Kidney tubule cell (primary cell): Measurements from ENCODE around the gene NR1H2.
A peak's percentile ranks its signal among the peaks of the same experiment; 100 is the strongest.

ENCODE experiments used
- DNase-seq: peaks from one replicate; pipeline ENCODE4 v3.0.0-alpha.2; 2018; ENCODE audit warnings: low spot score

NR1H2 gene

DNA sequence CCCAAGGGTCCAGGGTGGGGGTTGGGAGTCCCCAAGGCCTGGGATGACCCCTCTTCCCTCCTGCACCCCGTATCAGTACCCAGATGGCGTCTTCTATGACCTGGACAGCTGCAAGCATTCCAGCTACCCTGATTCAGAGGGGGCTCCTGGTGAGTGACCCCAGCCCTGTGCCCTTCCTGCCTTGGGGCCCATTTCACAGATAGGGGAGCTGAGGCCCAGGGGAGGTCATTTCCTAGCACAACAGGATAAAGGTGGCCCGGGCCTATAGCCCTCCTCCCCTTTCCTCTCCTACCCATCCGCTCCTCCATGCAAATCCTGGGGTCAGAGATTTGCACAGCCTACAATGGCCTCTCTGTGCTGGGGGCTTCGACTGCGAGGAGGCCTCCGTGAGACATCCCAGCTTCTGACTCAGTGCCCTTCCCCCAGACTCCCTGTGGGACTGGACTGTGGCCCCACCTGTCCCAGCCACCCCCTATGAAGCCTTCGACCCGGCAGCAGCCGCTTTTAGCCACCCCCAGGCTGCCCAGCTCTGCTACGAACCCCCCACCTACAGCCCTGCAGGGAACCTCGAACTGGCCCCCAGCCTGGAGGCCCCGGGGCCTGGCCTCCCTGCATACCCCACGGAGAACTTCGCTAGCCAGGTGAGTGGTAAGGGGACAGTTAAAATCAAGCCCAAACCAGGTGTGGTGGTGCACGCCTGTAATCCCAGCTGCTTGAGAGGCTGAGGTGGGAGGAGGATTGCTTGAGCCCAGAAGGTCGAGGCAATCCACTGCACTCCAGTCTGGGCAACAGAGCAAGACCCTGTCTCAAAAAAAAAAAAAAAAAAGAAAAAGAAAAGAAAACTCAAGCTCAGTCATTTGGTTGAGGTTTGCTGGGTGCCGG lies 46.4 kb downstream of the NR1H2 start:
- DNase-seq: no peak

- DNase-seq: no peak
Measured at GRCh38 chr19:50423279-50424113, 47.2 kb downstream of the NR1H2 start.

DNA sequence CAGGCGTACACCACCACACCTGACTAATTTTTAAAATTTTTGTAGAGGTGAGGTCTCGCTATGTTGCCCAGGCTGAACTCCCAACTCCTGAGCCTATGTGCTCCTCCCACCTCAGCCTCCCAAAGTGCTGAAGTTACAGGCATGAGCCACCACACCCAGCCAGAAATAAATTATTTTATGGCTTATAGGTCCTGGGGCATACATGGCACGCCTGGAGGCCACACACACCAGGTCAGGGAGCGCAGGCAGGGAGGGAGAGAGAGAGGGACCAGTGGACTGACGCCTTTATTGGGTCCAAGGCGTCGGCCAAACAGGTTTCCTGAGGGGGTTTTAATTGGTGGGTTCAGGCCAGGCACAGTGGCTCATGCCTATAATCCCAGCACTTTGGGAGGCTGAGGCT lies 49.3 kb downstream of the NR1H2 start:
- DNase-seq: no peak

DNA sequence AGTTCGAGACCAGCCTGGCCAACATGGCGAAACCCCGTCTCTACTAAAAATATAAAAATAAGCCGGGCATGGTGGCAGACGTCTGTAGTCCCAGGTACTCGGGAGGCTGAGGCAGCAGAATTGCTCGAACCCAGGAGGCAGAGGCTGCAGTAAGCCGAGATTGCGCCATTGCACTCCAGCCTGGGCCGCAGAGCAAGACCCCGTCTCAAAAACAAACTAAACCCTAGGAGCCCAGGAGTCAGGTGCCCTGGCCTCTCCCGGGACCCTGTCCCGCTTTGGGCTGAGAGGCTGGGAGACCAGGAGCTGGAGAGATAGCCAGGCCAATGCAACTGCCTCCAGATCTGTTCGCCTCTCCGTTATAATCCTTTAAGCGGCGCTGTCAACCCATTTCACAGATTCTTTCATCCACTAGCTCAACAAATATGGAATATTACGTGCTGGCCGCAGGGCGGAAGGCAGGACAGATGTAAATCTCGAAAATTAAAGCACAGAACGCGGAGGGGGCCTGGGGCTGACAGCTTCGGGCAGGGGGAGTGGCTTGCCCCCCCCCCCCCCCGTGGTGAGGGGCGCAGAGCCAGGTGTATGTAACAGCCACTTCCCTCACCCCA lies 51.2 kb downstream of the NR1H2 start:
- no peak for DNase-seq

DNA sequence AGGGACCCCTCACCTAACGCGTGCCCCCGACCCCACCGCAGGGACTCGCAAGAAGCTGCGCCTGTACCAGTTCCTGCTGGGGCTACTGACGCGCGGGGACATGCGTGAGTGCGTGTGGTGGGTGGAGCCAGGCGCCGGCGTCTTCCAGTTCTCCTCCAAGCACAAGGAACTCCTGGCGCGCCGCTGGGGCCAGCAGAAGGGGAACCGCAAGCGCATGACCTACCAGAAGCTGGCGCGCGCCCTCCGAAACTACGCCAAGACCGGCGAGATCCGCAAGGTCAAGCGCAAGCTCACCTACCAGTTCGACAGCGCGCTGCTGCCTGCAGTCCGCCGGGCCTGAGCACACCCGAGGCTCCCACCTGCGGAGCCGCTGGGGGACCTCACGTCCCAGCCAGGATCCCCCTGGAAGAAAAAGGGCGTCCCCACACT lies 51.8 kb downstream of the NR1H2 start:
- peak; percentile 78 for DNase-seq

DNA sequence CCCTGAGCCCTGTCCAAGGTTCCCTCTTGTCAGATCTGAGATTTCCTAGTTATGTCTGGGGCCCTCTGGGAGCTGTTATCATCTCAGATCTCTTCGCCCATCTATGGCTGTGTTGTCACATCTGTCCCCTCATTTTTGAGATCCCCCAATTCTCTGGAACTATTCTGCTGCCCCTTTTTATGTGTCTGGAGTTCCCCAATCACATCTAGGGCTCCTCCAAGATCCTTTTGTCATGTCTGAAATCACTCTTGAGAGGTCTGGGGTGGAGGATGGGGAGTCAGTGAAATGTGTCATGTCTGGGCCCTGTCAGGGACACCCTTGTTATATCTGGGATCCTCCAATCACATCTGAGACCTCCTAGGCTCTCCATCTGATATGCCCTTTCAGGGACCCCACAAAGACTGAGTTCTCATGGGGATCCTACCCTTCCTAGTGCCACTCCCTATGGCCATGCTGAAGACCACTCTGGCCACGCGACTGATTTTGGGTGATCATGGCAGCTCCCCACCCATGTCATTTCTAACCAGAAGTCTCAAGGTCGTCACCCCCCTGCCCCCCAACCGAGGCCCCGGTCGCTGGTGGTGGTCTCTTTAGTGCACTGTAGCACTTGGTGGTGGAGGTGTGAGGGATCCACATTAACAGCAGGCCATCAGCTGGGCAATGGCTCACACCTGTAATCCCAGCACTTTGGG lies 52.7 kb downstream of the NR1H2 start:
- DNase-seq: no peak

DNA sequence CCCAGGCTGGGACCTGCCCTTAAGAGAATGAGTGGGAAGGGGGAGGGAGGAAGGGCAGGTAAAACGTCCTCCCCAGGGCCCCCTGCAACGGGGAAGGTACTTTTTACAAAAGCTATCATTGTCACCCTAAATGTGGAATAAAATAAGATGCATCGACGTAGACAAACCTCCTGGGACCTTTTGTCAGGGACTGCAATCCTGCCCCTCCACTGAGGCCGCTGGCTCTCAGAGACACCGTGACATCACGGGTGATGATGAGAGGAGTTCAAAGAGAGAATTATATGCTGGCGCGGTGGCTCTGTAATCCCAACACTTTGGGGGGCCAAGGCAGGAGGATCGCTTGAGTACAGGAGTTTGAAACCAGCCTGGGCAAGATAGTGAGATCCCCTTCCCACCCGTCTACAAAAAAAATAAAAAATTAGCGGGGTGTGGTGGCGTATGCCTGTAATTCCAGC lies 54.7 kb downstream of the NR1H2 start:
- no peak for DNase-seq

DNA sequence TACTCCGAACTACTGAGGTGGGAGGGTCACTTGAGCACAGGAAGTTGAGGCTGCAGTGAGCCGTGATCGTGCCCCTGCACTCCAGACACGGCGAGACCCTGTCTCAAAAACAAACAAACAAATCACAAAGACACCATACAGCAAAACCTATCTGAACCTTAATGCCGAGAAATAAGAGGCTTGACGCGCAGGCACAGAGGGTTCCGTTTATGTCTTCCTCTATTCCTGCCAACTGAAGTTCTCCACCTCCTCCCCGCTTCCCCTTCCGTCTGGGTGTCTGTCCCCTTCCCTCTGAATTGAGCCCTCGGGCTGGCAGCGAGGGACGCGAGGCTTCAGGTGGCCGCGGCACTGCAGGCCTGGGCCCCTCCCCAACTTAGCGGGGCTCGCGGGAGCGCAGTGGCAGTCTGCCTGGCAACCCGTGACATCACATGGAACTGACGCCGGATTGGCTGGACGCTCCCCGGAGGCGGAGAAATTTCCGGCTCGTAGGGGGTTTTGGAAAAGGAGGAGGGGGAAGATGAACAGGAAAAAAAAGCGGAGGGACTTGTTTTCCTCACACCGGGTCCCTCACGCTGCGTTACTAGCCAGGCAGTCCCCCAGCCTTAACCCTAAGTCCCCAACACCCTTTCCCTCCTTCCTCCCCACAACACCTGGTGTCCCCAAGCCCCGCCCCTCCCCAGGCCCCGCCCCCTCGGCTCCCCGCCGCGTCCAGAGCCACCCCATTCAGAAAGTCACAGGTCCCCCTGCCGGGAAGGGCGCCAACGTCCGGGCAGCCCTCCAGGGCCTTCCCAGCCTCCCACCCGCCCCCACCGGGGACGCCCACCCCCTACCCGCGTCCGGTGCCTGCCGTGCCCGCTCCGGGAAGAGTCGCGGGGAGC lies 55.3 kb downstream of the NR1H2 start:
- DNase-seq: peak; percentile 75

DNA sequence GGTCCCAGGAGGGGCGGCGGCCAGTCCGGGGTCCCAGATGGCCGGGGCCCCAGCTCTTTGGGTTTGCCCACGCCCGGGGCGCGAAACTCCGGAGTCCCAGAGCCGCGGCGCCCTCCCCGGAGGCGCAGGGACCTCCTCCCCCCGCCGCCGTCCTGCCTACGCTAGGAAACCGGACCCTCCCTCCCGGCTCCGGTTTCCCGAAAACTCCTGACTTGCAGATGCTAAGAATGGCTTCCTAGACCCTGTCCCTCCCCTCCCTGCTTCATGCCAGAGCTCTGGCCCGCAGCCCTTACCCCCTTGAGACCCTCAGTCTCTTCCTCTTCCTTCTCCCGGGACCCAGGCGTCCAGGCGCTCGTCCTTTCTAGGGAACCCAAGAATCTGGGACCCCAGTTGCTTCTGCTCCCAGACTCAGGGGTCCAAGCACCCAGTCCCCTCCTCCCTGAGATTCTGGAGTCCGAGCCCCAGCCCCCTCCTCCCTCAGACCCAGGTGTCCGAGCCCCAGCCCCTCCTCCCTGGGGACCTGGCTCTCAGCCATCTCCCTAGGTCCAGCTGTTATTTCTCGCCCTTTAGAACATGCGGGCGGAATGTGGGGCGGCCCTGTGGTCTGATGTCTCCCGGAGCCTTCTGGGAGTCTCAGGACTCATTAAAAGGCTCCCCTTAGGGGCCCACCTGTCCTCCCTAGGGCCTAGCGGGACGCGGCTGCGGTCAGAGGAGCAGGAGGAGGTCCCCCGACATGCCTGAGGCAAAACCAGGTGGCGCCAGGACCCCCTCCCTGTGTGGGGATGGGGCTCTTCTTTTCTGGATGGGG lies 56.2 kb downstream of the NR1H2 start, which contains the start of gene MYBPC2:
TSS of gene MYBPC2 (plus strand) at position 672 of the 808 bp plus-strand sequence. CDS start at position 734, 62 bp downstream.
- DNase-seq: no peak
